H1 (cell line): ENCODE data around the gene TBL2. TPM values are rescaled to one million over a fixed set of nuclear protein-coding genes. Genes with fewer than 3 reads are reported as not detected.
A peak's percentile ranks its signal among the peaks of the same experiment; 100 is the strongest.

Source experiments
- TBP ChIP-seq: IDR thresholded peaks from 2 replicates; pipeline ENCODE4 v1.6.1; 2011; ENCODE audit warnings: low read depth, low read length, improper control_type of control experiment
- polyA plus RNA-seq, 7 experiments: library from polyadenylated mRNA; depleted of rRNA in 3 of 7; stranded (reverse) in 5 of 7; unstranded in 2 of 7; fragments of >200 nt in 5 of 7; fragments of 200-250 nt in 2 of 7; gene quantifications; 1 replicate in 5 of 7; 2 replicates in 1 of 7; 4 replicates in 1 of 7; pipeline versions ENCODE4 v1.2.1 to v1.2.3, GENCODE V29; 2011 to 2013; ENCODE audit warnings: missing spikeins in 2 of 7, mixed read lengths in 2 of 7
- total RNA-seq: library from RNA; stranded (reverse); fragmentation: NEBNext Ultra II Directional; extraction: Animal tissue kit (Norgen Biotek cat#: 25700); gene quantifications from 2 replicates; pipeline ENCODE4 v1.2.1, GENCODE V29; 2021

The TBL2 gene
- total and polyA plus RNA-seq, 2 of the 8 experiments (the other 6 are each of a cell fraction or from before 2014, with no cell fraction given): 25.8 to 29.7 TPM

- TF ChIP-seq TBP: peak; percentile 82; the same call in 1 of the 2 replicates
- TF ChIP-seq, all 59 proteins: peak for 12
Measured at GRCh38 chr7:73578342-73579128, at the start of gene TBL2 (continued).
